IMR-90 (cell line): Measurements from ENCODE around the gene ENTPD7. TPM values are rescaled to one million over a fixed set of nuclear protein-coding genes. Genes with fewer than 3 reads are reported as not detected.

Experiments
- ATAC-seq: fragments of 200-7000 bp; cut with Tn5 transposase; 2 replicates; pipeline ENCODE4 v1.9.1; 2020; ENCODE audit warnings: low read depth, mild to moderate bottlenecking, moderate library complexity
- BruUV-seq: library from RNA; stranded (reverse); fragments of 400-500 nt; replicated peaks from 2 replicates; lab custom pipeline; 2021; lab: Mats Ljungman, UMichigan
- CTCF ChIA-PET: fragments of 300-600 bp; formaldehyde crosslinking; extraction: SDS; loops from one replicate; lab custom pipeline; 2021; ENCODE audit warnings: antibody characterized with exemption; lab: Yijun Ruan, JAX
- POLR2A ChIA-PET: fragments of 300-600 bp; sonication (Branson Sonifier 250); formaldehyde crosslinking; loops from one replicate; lab custom pipeline; 2022; ENCODE audit warnings: antibody characterized with exemption; ENCODE audit not compliant: unreplicated experiment; lab: Charles Lee
- DNase-seq: peaks from one replicate; pipeline ENCODE4 v3.0.0; 2013
- H2AFZ ChIP-seq: replicated peaks from 2 replicates; pipeline ENCODE3; 2013; ENCODE audit warnings: low read length, mild to moderate bottlenecking; ENCODE audit not compliant: poor library complexity
- H2AK5ac ChIP-seq: 2 replicates; pipeline ENCODE4 v1.6.1; 2013; ENCODE audit warnings: low read depth, low read length, inconsistent platforms
- H2AK9ac ChIP-seq: replicated peaks from 2 replicates; pipeline ENCODE3; 2013; ENCODE audit warnings: mild to moderate bottlenecking, low read depth, low read length, moderate library complexity; ENCODE audit not compliant: poor library complexity
- H2BK120ac ChIP-seq: 2 replicates; pipeline ENCODE4 v1.6.1; 2013; ENCODE audit warnings: low read depth, low read length, inconsistent platforms
- H2BK15ac ChIP-seq: 3 replicates; pipeline ENCODE4 v1.6.1; 2013; ENCODE audit warnings: low read depth, low read length, inconsistent platforms
- H2BK20ac ChIP-seq: 2 replicates; pipeline ENCODE4 v1.6.1; 2013; ENCODE audit warnings: low read depth, mild to moderate bottlenecking, inconsistent platforms, low read length, moderate library complexity
- H2BK5ac ChIP-seq: 2 replicates; pipeline ENCODE4 v1.6.1; 2013; ENCODE audit warnings: mild to moderate bottlenecking, low read depth, low read length, inconsistent platforms; ENCODE audit not compliant: poor library complexity, severe bottlenecking
- H3K14ac ChIP-seq: replicated peaks from 2 replicates; pipeline ENCODE4 v1.6.1; 2013; ENCODE audit warnings: low read depth, low read length, inconsistent platforms
- H3K18ac ChIP-seq: 2 replicates; pipeline ENCODE4 v1.6.1; 2013; ENCODE audit warnings: low read depth, low read length, control low read depth
- H3K23ac ChIP-seq: 2 replicates; pipeline ENCODE4 v1.6.1; 2013; ENCODE audit warnings: low read depth, low read length, inconsistent platforms
- H3K27ac ChIP-seq: 2 replicates; pipeline ENCODE4 v1.5.1; 2013; ENCODE audit warnings: mild to moderate bottlenecking, control low read depth, low read length; ENCODE audit not compliant: insufficient read depth
- H3K27me3 ChIP-seq: 2 replicates; pipeline ENCODE4 v1.6.1; 2013; ENCODE audit warnings: low read length; ENCODE audit not compliant: control insufficient read depth, insufficient read depth
- H3K36me3 ChIP-seq: 2 replicates; pipeline ENCODE4 v1.6.1; 2013; ENCODE audit warnings: low read length, mixed read lengths; ENCODE audit not compliant: control insufficient read depth, insufficient read depth
- H3K4ac ChIP-seq: 2 replicates; pipeline ENCODE4 v1.6.1; 2013; ENCODE audit warnings: low read depth, low read length, inconsistent platforms
- H3K4me1 ChIP-seq: 2 replicates; pipeline ENCODE4 v1.6.1; 2013; ENCODE audit warnings: low read length, mixed read lengths; ENCODE audit not compliant: control insufficient read depth, insufficient read depth
- H3K4me2 ChIP-seq: 2 replicates; pipeline ENCODE4 v1.6.1; 2013; ENCODE audit warnings: low read depth, mild to moderate bottlenecking, control low read depth, low read length, moderate library complexity
- H3K4me3 ChIP-seq: 2 replicates; pipeline ENCODE4 v1.5.1; 2013; ENCODE audit warnings: low read depth, mild to moderate bottlenecking, control low read depth, low read length, moderate library complexity; ENCODE audit not compliant: insufficient read depth
- H3K56ac ChIP-seq: 2 replicates; pipeline ENCODE4 v1.6.1; 2013; ENCODE audit warnings: low read length, inconsistent platforms; ENCODE audit not compliant: insufficient read depth; ENCODE audit errors: extremely low read depth
- H3K79me1 ChIP-seq, 2 experiments: 2 replicates each; pipeline ENCODE4 v1.6.1; 2013; ENCODE audit warnings: low read length in 2 of 2, inconsistent platforms in 1 of 2, low read depth in 1 of 2
- H3K9ac ChIP-seq: 2 replicates; pipeline ENCODE4 v1.6.1; 2013; ENCODE audit warnings: low read depth, low read length, control low read depth
- H3K9me1 ChIP-seq: 2 replicates; pipeline ENCODE4 v1.6.1; 2013; ENCODE audit warnings: low read length, inconsistent platforms; ENCODE audit not compliant: insufficient read depth
- H3K9me3 ChIP-seq: 2 replicates; pipeline ENCODE4 v1.6.1; 2013; ENCODE audit warnings: low read length; ENCODE audit not compliant: control insufficient read depth, insufficient read depth
- H4K20me1 ChIP-seq: 2 replicates; pipeline ENCODE4 v1.6.1; 2013; ENCODE audit warnings: low read length, inconsistent platforms; ENCODE audit not compliant: insufficient read depth
- H4K5ac ChIP-seq: 2 replicates; pipeline ENCODE4 v1.6.1; 2013; ENCODE audit warnings: mild to moderate bottlenecking, low read depth, low read length, control low read depth
- H4K8ac ChIP-seq, 2 experiments: 2 replicates each; pipeline ENCODE4 v1.6.1; 2013; ENCODE audit warnings: low read depth in 2 of 2, low read length in 2 of 2, control low read depth in 1 of 2, inconsistent platforms in 1 of 2
- H4K91ac ChIP-seq: 2 replicates; pipeline ENCODE4 v1.6.1; 2013; ENCODE audit warnings: low read depth, low read length, inconsistent platforms; ENCODE audit not compliant: insufficient read depth
- CEBPB ChIP-seq: IDR thresholded peaks from 2 replicates; pipeline ENCODE4 v1.6.1; 2012; ENCODE audit warnings: low read depth, low read length, improper control_type of control experiment
- CHD1 ChIP-seq: IDR thresholded peaks from 2 replicates; pipeline ENCODE4 v1.6.1; 2012; ENCODE audit warnings: low read depth, low read length, improper control_type of control experiment
- FOS ChIP-seq: fragments of 150-350 bp; IDR thresholded peaks from 2 replicates; pipeline ENCODE4 v1.6.1; 2016; ENCODE audit warnings: low read depth, low read length
- MAFK ChIP-seq: IDR thresholded peaks from 2 replicates; pipeline ENCODE4 v1.6.1; 2012; ENCODE audit warnings: low read depth, low read length, improper control_type of control experiment
- MXI1 ChIP-seq: IDR thresholded peaks from 2 replicates; pipeline ENCODE4 v1.6.1; 2012; ENCODE audit warnings: low read depth, mild to moderate bottlenecking, low read length, moderate library complexity, borderline replicate concordance
- NFE2L2 ChIP-seq: fragments of 150-350 bp; IDR thresholded peaks from 2 replicates; pipeline ENCODE4 v1.6.1; 2016; ENCODE audit warnings: low read depth, mild to moderate bottlenecking, low read length
- RAD21 ChIP-seq: IDR thresholded peaks from 2 replicates; pipeline ENCODE4 v1.6.1; 2012; ENCODE audit warnings: low read length, improper control_type of control experiment
- RFX5 ChIP-seq: IDR thresholded peaks from 2 replicates; pipeline ENCODE4 v1.8.0; 2012; ENCODE audit warnings: low read depth, mild to moderate bottlenecking, low read length, moderate library complexity
- SMC3 ChIP-seq: fragments of 150-350 bp; IDR thresholded peaks from 2 replicates; pipeline ENCODE4 v1.6.1; 2016; ENCODE audit warnings: low read depth, mild to moderate bottlenecking, antibody characterized with exemption, low read length, moderate library complexity
- USF2 ChIP-seq: fragments of 150-350 bp; IDR thresholded peaks from 2 replicates; pipeline ENCODE4 v1.6.1; 2017; ENCODE audit warnings: mild to moderate bottlenecking, antibody characterized with exemption, low read length, low read depth
- WGBS, 2 experiments: methylation state at CpG; one replicate each; pipeline versions ENCODE4 v1.1.5 to v1.1.7; 2013; ENCODE audit warnings: missing lambda C conversion rate in 2 of 2; ENCODE audit not compliant: insufficient read length in 1 of 2; ENCODE audit errors: extremely low coverage in 2 of 2; 5-methylcytosine and 5-hydroxymethylcytosine counted together
- dilution Hi-C: fragments of 300-500 bp; cut with HindIII; formaldehyde crosslinking; loops from one replicate; pipeline ENCODE4 v1.14.3; 2018; ENCODE audit warnings: low sequenced_read_pairs; ENCODE audit not compliant: unreplicated experiment
- in situ Hi-C: fragments of 300-500 bp; cut with MboI; formaldehyde crosslinking; loops from 3 replicates; pipeline ENCODE4 v1.14.3; 2019; ENCODE audit warnings: low sequenced_read_pairs, inconsistent platforms, mixed read lengths
- intact Hi-C: fragments of 100-400 bp; cut with micrococcal nuclease; formaldehyde crosslinking; loops from 2 replicates; pipeline ENCODE4 v1.10.0; 2022
- polyA plus RNA-seq, 3 experiments: library from polyadenylated mRNA; depleted of rRNA; stranded (reverse); fragments of >200 nt; gene quantifications; 2 replicates each; pipeline ENCODE4 v1.2.3, GENCODE V29; 2012; ENCODE audit warnings: low replicate concordance in 1 of 3
- total RNA-seq: library from RNA; depleted of rRNA; stranded (reverse); fragments of >200 nt; gene quantifications from 2 replicates; pipeline ENCODE4 v1.2.3, GENCODE V29; 2012

ENTPD7 gene
- total and polyA plus RNA-seq, 2 of the 4 experiments (the other 2 are of a cell fraction) = 8.0 to 23.3 TPM

DNA sequence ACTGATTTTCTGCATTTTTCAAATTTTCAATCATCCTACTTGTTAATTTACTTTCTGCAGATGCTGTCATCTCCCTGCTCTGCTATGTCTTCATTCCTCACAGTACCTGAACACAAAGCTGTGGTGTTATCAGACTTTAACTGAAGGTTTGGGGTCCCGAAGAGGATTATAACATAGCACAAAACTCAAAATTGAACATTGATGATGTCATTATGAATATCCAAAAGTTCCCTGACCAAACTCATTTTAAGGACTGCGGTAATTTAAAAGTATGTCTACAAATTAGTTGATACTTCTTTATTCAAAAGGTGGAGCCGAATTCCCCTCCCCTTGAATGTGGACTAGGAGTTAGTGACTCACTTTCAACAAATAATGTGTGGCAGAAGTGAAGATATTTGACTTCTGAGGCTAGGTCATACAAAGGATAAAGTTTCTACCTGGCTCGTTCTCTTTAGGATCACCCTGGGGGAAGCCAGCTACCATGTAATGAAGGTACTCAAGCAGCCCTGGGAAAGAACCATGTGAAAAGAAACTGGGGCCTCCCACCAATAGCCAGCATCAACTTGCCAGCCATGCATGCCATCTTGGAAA is 6.4 kb upstream of the ENTPD7 start:
- H3K23ac ChIP-seq = no peak overlapping the region
- no peak overlapping the region for H3K4me3 ChIP-seq
- H3K9ac ChIP-seq = no peak overlapping the region
- no peak overlapping the region for H2BK20ac ChIP-seq
- no peak overlapping the region for H2AFZ ChIP-seq
- H2BK120ac ChIP-seq = no peak overlapping the region
- H2AK9ac ChIP-seq = no peak overlapping the region
- no peaks in the 10 kb centered on the region for H3K9me1 ChIP-seq
- dilution Hi-C loops = no loop called here
- no peaks in the 10 kb centered on the region for H3K27me3 ChIP-seq
- in situ Hi-C loops = no loop called here
- H3K4ac ChIP-seq = no peak overlapping the region
- no peak overlapping the region for H2AK5ac ChIP-seq
- ChIA-PET CTCF (no interaction called here), POLR2A (no interaction called here)
- no peak overlapping the region for H3K14ac ChIP-seq
- H3K79me1 ChIP-seq = no peaks in the 10 kb centered on the region
- no peaks in the 10 kb centered on the region for H3K4me1 ChIP-seq
- no peaks in the 10 kb centered on the region for H3K9me3 ChIP-seq
- no TSS peak for BruUV-seq
- no peak overlapping the region for H4K5ac ChIP-seq
- H4K91ac ChIP-seq = no peak overlapping the region
- H4K8ac ChIP-seq = no peak overlapping the region
- no peak overlapping the region for H3K27ac ChIP-seq
- no peak overlapping the region for H2BK15ac ChIP-seq
- ATAC-seq (no peak), DNase-seq (no peak)
- no peak overlapping the region for H2BK5ac ChIP-seq
- H3K36me3 ChIP-seq = no peaks in the 10 kb centered on the region
- H4K20me1 ChIP-seq = no peaks in the 10 kb centered on the region
- TF ChIP-seq MXI1 (no peak), USF2 (no peak), RFX5 (no peak), NFE2L2 (no peak), CHD1 (no peak), FOS (no peak), SMC3 (no peak), RAD21 (no peak), CEBPB (no peak), MAFK (no peak)
- WGBS, 2 experiments = no CpG with 5 or more reads among the region's 4 CpGs
- no peak overlapping the region for H3K56ac ChIP-seq
- no peak overlapping the region for H3K18ac ChIP-seq
- no peak overlapping the region for H3K4me2 ChIP-seq
- intact Hi-C loops = no loop called here
